B cell (primary cell): ENCODE data around the gene PPP2R2C. TPM values are rescaled to one million over a fixed set of nuclear protein-coding genes. Genes with fewer than 3 reads are reported as not detected.

Source experiments
- ATAC-seq: fragments of 200-7000 bp; cut with Tn5 transposase; one replicate; pipeline ENCODE4 v1.10.0; 2021; ENCODE audit warnings: low read depth, mild to moderate bottlenecking, moderate number of reproducible peaks, moderate library complexity
- CTCF ChIA-PET: fragments of 350-600 bp; sonication (Branson Sonifier 250); formaldehyde crosslinking; loops from one replicate; lab custom pipeline; 2021; ENCODE audit warnings: antibody characterized with exemption, inconsistent platforms; lab: Charles Lee
- POLR2A ChIA-PET: fragments of 350-600 bp; sonication (Branson Sonifier 250); formaldehyde crosslinking; loops from one replicate; lab custom pipeline; 2021; ENCODE audit warnings: antibody characterized with exemption; lab: Charles Lee
- DNase-seq: peaks from one replicate; pipeline ENCODE4 v3.0.0; 2013
- H2AFZ ChIP-seq: 2 replicates; pipeline ENCODE4 v1.6.1; 2012; ENCODE audit warnings: mild to moderate bottlenecking, low read depth, low read length; ENCODE audit not compliant: insufficient read depth, poor library complexity, severe bottlenecking
- H3K27ac ChIP-seq, 2 donors: 1 replicate in 1 of 2; 2 replicates in 1 of 2; pipeline ENCODE4 v1.5.1; 2012 to 2013; ENCODE audit warnings: low read length in 2 of 2, mild to moderate bottlenecking in 2 of 2, moderate library complexity in 1 of 2
- H3K27me3 ChIP-seq, 4 experiments: fragments of 200-600 bp in 1 of 4; sonication (generic) in 1 of 4; replicated peaks in 1 of 4; 1 replicate in 2 of 4; 2 replicates in 2 of 4; pipeline versions ENCODE4 v1.6.1 to v1.7.0; 2013 to 2016; ENCODE audit warnings: low read length in 3 of 4, mild to moderate bottlenecking in 2 of 4, mixed read lengths in 1 of 4, moderate library complexity in 1 of 4; ENCODE audit not compliant: insufficient read depth in 4 of 4, control insufficient read depth in 3 of 4; ENCODE audit errors: control extremely low read depth in 1 of 4
- H3K36me3 ChIP-seq, 2 experiments: replicated peaks in 1 of 2; 1 replicate in 1 of 2; 2 replicates in 1 of 2; pipeline versions ENCODE4 v1.6.1 to v1.7.1; 2013; ENCODE audit warnings: low read length in 1 of 2; ENCODE audit not compliant: insufficient read depth in 2 of 2, control insufficient read depth in 1 of 2; ENCODE audit errors: control extremely low read depth in 1 of 2, extremely low read depth in 1 of 2
- H3K4me1 ChIP-seq, 2 donors: fragments of 200-600 bp in 1 of 2; sonication (generic) in 1 of 2; 1 replicate in 1 of 2; 2 replicates in 1 of 2; pipeline versions ENCODE4 v1.5.1 to v1.6.1; 2013 to 2017; ENCODE audit warnings: low read length in 2 of 2; ENCODE audit not compliant: control insufficient read depth in 2 of 2, insufficient read depth in 2 of 2
- H3K4me2 ChIP-seq: replicated peaks from 2 replicates; pipeline ENCODE3; 2012; ENCODE audit warnings: mild to moderate bottlenecking, low read depth, low read length; ENCODE audit not compliant: poor library complexity, severe bottlenecking
- H3K4me3 ChIP-seq, 5 experiments: fragments of 200-600 bp in 1 of 5; sonication (generic) in 1 of 5; 1 replicate in 3 of 5; 2 replicates in 2 of 5; pipeline versions ENCODE4 v1.5.1 to v1.7.0; 2011 to 2016; ENCODE audit warnings: low read length in 4 of 5, mild to moderate bottlenecking in 4 of 5, low read depth in 2 of 5, control low read depth in 1 of 5, moderate library complexity in 1 of 5; ENCODE audit not compliant: insufficient read depth in 1 of 5; ENCODE audit errors: control extremely low read depth in 1 of 5, extremely low read depth in 1 of 5
- H3K79me2 ChIP-seq: fragments of 200-600 bp; sonication (generic); one replicate; pipeline ENCODE4 v1.6.0; 2016; ENCODE audit warnings: low read length; ENCODE audit not compliant: control insufficient read depth, insufficient read depth
- H3K9ac ChIP-seq: fragments of 200-600 bp; sonication (generic); 2 replicates; pipeline ENCODE4 v1.6.1; 2017; ENCODE audit warnings: mild to moderate bottlenecking, low read length, moderate library complexity
- H3K9me3 ChIP-seq, 3 donors: one replicate each; pipeline versions ENCODE4 v1.6.1 to v1.7.1; 2013; ENCODE audit warnings: low read length in 2 of 3; ENCODE audit not compliant: control insufficient read depth in 2 of 3, insufficient read depth in 1 of 3; ENCODE audit errors: control extremely low read depth in 1 of 3
- H4K20me1 ChIP-seq: 2 replicates; pipeline ENCODE4 v1.6.0; 2012; ENCODE audit warnings: mild to moderate bottlenecking, low read length; ENCODE audit not compliant: insufficient read depth, control insufficient read depth, poor library complexity, severe bottlenecking
- H3K27ac Mint-ChIP-seq: one replicate; pipeline ENCODE4 v1.8.0; 2021; ENCODE audit warnings: mixed read lengths
- H3K27me3 Mint-ChIP-seq: one replicate; pipeline ENCODE4 v1.8.0; 2021; ENCODE audit warnings: mixed read lengths
- H3K4me1 Mint-ChIP-seq: one replicate; pipeline ENCODE4 v1.8.0; 2021; ENCODE audit warnings: mixed read lengths
- H3K4me3 Mint-ChIP-seq: one replicate; pipeline ENCODE4 v1.8.0; 2021; ENCODE audit warnings: mixed read lengths
- H3K9me3 Mint-ChIP-seq: one replicate; pipeline ENCODE4 v1.8.0; 2022; ENCODE audit warnings: mixed read lengths; ENCODE audit not compliant: insufficient read depth
- EZH2 ChIP-seq: IDR thresholded peaks from 2 replicates; pipeline ENCODE4 v1.6.1; 2012; ENCODE audit warnings: borderline replicate concordance, low read depth, mild to moderate bottlenecking, moderate library complexity, low read length; ENCODE audit not compliant: insufficient read depth, poor library complexity, severe bottlenecking
- WGBS: methylation state at CpG from one replicate; pipeline ENCODE4 v1.1.5; 2013; ENCODE audit warnings: missing lambda C conversion rate; ENCODE audit not compliant: insufficient coverage; 5-methylcytosine and 5-hydroxymethylcytosine counted together
- intact Hi-C: fragments of 100-400 bp; cut with micrococcal nuclease; formaldehyde crosslinking; loops from one replicate; pipeline ENCODE4 v1.10.0; 2022
- polyA plus RNA-seq: library from polyadenylated mRNA; depleted of rRNA; stranded (reverse); fragments of >200 nt; gene quantifications from 2 replicates; pipeline ENCODE4 v1.2.3, GENCODE V29; 2012
- total RNA-seq, 2 donors: library from RNA; stranded (reverse); fragments of 120-200 nt in 1 of 2; gene quantifications; 1 replicate in 1 of 2; 2 replicates in 1 of 2; pipeline versions ENCODE4 v1.2.3 to v1.2.4, GENCODE V29; 2013 to 2022
- TF ChIP-seq, protein P1 (sequence below): fragments of 200-600 bp; IDR thresholded peaks from one replicate; pipeline ENCODE4 v1.8.0; 2022; ENCODE audit warnings: antibody characterized with exemption, mild to moderate bottlenecking

Gene PPP2R2C
- total and polyA plus RNA-seq, 2 donors (not counting 1 experiment from before 2014, with no cell fraction given) = not detected

- no peak overlapping the region for H3K4me2 ChIP-seq
- ChIA-PET CTCF (no interaction called here), POLR2A (no interaction called here)
- no peak overlapping the region for H3K4me3 ChIP-seq
- H2AFZ ChIP-seq = no peak overlapping the region
- H4K20me1 ChIP-seq = no peaks in the 10 kb centered on the region
- no peak for TF ChIP-seq EZH2
- TF ChIP-seq, protein P1, sequence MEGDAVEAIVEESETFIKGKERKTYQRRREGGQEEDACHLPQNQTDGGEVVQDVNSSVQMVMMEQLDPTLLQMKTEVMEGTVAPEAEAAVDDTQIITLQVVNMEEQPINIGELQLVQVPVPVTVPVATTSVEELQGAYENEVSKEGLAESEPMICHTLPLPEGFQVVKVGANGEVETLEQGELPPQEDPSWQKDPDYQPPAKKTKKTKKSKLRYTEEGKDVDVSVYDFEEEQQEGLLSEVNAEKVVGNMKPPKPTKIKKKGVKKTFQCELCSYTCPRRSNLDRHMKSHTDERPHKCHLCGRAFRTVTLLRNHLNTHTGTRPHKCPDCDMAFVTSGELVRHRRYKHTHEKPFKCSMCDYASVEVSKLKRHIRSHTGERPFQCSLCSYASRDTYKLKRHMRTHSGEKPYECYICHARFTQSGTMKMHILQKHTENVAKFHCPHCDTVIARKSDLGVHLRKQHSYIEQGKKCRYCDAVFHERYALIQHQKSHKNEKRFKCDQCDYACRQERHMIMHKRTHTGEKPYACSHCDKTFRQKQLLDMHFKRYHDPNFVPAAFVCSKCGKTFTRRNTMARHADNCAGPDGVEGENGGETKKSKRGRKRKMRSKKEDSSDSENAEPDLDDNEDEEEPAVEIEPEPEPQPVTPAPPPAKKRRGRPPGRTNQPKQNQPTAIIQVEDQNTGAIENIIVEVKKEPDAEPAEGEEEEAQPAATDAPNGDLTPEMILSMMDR = no peak
- Mint-ChIP-seq H3K4me1 (peaks cover 16% of the 10 kb centered on the region), H3K9me3 (no peaks in the 10 kb centered on the region), H3K27me3 (peaks cover 59% of the 10 kb centered on the region), H3K27ac (no peak overlapping the region), H3K4me3 (no peak overlapping the region)
- peaks cover 0 to 61% (median 6%) of the 10 kb centered on the region in 4 experiments for H3K27me3 ChIP-seq
- no peaks in the 10 kb centered on the region for H3K79me2 ChIP-seq
- H3K27ac ChIP-seq = no peak overlapping the region
- no peak for DNase-seq
- peaks cover 12 to 13% of the 10 kb centered on the region in 2 donors for H3K4me1 ChIP-seq
- H3K9me3 ChIP-seq = peaks cover 0 to 34% (median 4%) of the 10 kb centered on the region in 3 donors
- intact Hi-C loops = no loop called here
- ATAC-seq = no peak
- WGBS = 79% methylated on average over 3 of the region's 13 CpGs
- no peak overlapping the region for H3K9ac ChIP-seq
- no peaks in the 10 kb centered on the region for H3K36me3 ChIP-seq
Measured at GRCh38 chr4:6336166-6336565, 136.2 kb downstream of the PPP2R2C start.

GRCh38 chr4:6335040-6335590, 137.3 kb downstream of the PPP2R2C start:
- Mint-ChIP-seq H3K27me3 (peaks cover 52% of the 10 kb centered on the region), H3K4me1 (peaks cover 16% of the 10 kb centered on the region), H3K27ac (no peak overlapping the region), H3K9me3 (no peaks in the 10 kb centered on the region), H3K4me3 (no peak overlapping the region)
- ChIA-PET CTCF (interaction anchor here (17.6 kb wide), 1 partner anchor 83 kb away, joined by 451 read pairs; no protein-coding TSS in a partner anchor), POLR2A (no interaction called here)
- Histone ChIP-seq H2AFZ (no peak overlapping the region), H3K9me3 (peaks cover 0 to 40% (median 4%) of the 10 kb centered on the region in 3 donors), H3K4me1 (peaks cover 12 to 13% of the 10 kb centered on the region in 2 donors), H3K9ac (no peak overlapping the region), H3K4me3 (no peak overlapping the region), H3K36me3 (no peaks in the 10 kb centered on the region), H3K4me2 (no peak overlapping the region), H3K27me3 (peaks cover 0 to 57% (median 6%) of the 10 kb centered on the region in 4 experiments), H4K20me1 (no peaks in the 10 kb centered on the region), H3K27ac (no peak overlapping the region), H3K79me2 (no peaks in the 10 kb centered on the region)
- ATAC-seq = no peak
- TF ChIP-seq EZH2 = no peak
- TF ChIP-seq, protein P1 = no peak
- intact Hi-C loops = no loop called here
- DNase-seq = no peak
- WGBS = 67% methylated on average over 12 of the region's 12 CpGs
